Stimulated activated CD8-positive, alpha-beta memory T cell treated with anti-CD3 and anti-CD28 coated beads, Interleukin-15, amount 100 ng/mL, for 48 hours (primary cell): ENCODE data around the gene IFNA1.
"Not testable (repeated sequence)": the region's sequence is repeated elsewhere in the genome, so short reads cannot be mapped to it uniquely, and the experiment has no call there.

Experiments used
- DNase-seq, 2 donors: peaks; one replicate each; pipeline ENCODE4 v3.0.0-alpha.2; 2020; ENCODE audit warnings: low read depth in 2 of 2

The IFNA1 gene

GRCh38 chr9:21443849-21444625 lies 3.8 kb downstream of the IFNA1 start:
- DNase-seq: no peak

GRCh38 chr9:21449312-21449711 lies 9.1 kb downstream of the IFNA1 start:
- DNase-seq: not testable (repeated sequence)

GRCh38 chr9:21450733-21451394 lies 10.6 kb downstream of the IFNA1 start:
- no peak for DNase-seq

- DNase-seq: no peak
These were observed 12.4 kb downstream of the IFNA1 start for GRCh38 chr9:21452681-21453080.

GRCh38 chr9:21454149-21454548 lies 13.9 kb downstream of the IFNA1 start:
- DNase-seq: no peak

- DNase-seq: no peak
These were observed 15.1 kb downstream of the IFNA1 start for GRCh38 chr9:21455320-21455719.

- DNase-seq: no peak
These were observed 21.1 kb downstream of the IFNA1 start for GRCh38 chr9:21461377-21461776.

- no peak for DNase-seq
These were observed 24.9 kb downstream of the IFNA1 start for GRCh38 chr9:21465138-21465537.

GRCh38 chr9:21465859-21466518 lies 25.8 kb downstream of the IFNA1 start:
- DNase-seq: no peak

GRCh38 chr9:21470126-21470525 lies 29.9 kb downstream of the IFNA1 start:
- DNase-seq: no peak

GRCh38 chr9:21473236-21473635 lies 33.0 kb downstream of the IFNA1 start:
- no peak for DNase-seq

- no peak for DNase-seq
These were observed 37.2 kb downstream of the IFNA1 start for GRCh38 chr9:21477466-21477865.

GRCh38 chr9:21479152-21479702 lies 39.0 kb downstream of the IFNA1 start:
- no peak for DNase-seq

- DNase-seq: no peak
These were observed 41.3 kb downstream of the IFNA1 start for GRCh38 chr9:21481470-21482056.

- DNase-seq: no peak
These were observed 42.0 kb downstream of the IFNA1 start, which contains the start of gene IFNE for GRCh38 chr9:21482213-21482612. Gene IFNE (minus strand): TSS chr9:21482313. CDS start chr9:21481694, 619 bp downstream.
